Measurements from ENCODE around the gene DCAF5.

GRCh38 chr14:69088586-69088985 lies 64.3 kb downstream of the DCAF5 start:
- TF ChIP-seq FOXJ3 (CRISPR knock-in tag; IDR thresholded peaks at IDR 0.05; ENCODE audit: borderline replicate concordance) (no peak), ZSCAN25 (CRISPR knock-in tag; IDR thresholded peaks at IDR 0.05) (no peak), ZBTB20 (CRISPR knock-in tag; IDR thresholded peaks at IDR 0.05; ENCODE audit: borderline replicate concordance, low read depth) (no peak), ZNF747 (CRISPR knock-in tag; IDR thresholded peaks at IDR 0.05; ENCODE audit: borderline replicate concordance) (no peak), CTCF (CRISPR knock-in tag; IDR thresholded peaks at IDR 0.05) (no peak), ZSCAN30 (CRISPR knock-in tag; IDR thresholded peaks at IDR 0.05) (no peak), ZNF230 (CRISPR knock-in tag; IDR thresholded peaks at IDR 0.05) (no peak), ZHX1 (CRISPR knock-in tag; IDR thresholded peaks at IDR 0.05; ENCODE audit: low read depth) (no peak), MEIS1 (CRISPR knock-in tag; IDR thresholded peaks at IDR 0.05; ENCODE audit: borderline replicate concordance) (no peak), ZNF138 (CRISPR knock-in tag; IDR thresholded peaks at IDR 0.05; ENCODE audit: low read depth) (no peak), BRD4 (CRISPR knock-in tag; IDR thresholded peaks at IDR 0.05) (no peak)

All from HepG2 (cell line).